Measurements from ENCODE around the gene ZC3H12D.

- TF ChIP-seq TAF1 (IDR thresholded peaks at IDR 0.05; ENCODE audit: borderline replicate concordance, insufficient read depth, low read length), result no peak
- no peak for TF ChIP-seq POLR2AphosphoS5 (IDR thresholded peaks at IDR 0.05; ENCODE audit: low read depth, low read length)
- TF ChIP-seq FOXP2 (optimal IDR thresholded peaks at IDR 0.05; ENCODE audit: borderline replicate concordance, extremely low read depth, extremely low read length, insufficient read depth), result no peak
- no peak for TF ChIP-seq REST (IDR thresholded peaks at IDR 0.05; ENCODE audit: insufficient read depth in 1 of 2, low read depth in 2 of 2, low read length in 2 of 2)
- TF ChIP-seq SIN3A (IDR thresholded peaks at IDR 0.05; ENCODE audit: borderline replicate concordance, insufficient read depth, low read length), result no peak
These were observed 48.2 kb downstream of the ZC3H12D start for GRCh38 chr6:149436647-149437046.

Measured in PFSK-1 (cell line).